KOPT-K1 (cell line): ENCODE results near the gene PSMD6.

ENCODE experiments used
- H3K27ac ChIP-seq: fragments of 200-600 bp; sonication (generic); 2 replicates; pipeline ENCODE4 v1.5.1; 2016; ENCODE audit warnings: antibody characterized with exemption, mild to moderate bottlenecking, low read depth, low read length; ENCODE audit not compliant: poor library complexity, severe bottlenecking
- H3K36me3 ChIP-seq: fragments of 200-600 bp; sonication (generic); 2 replicates; pipeline ENCODE4 v1.5.1; 2017; ENCODE audit warnings: antibody characterized with exemption, mild to moderate bottlenecking, low read length, moderate library complexity; ENCODE audit not compliant: insufficient read depth
- H3K9me3 ChIP-seq: fragments of 200-600 bp; sonication (generic); 2 replicates; pipeline ENCODE4 v1.5.1; 2017; ENCODE audit warnings: antibody characterized with exemption, low read length, mild to moderate bottlenecking; ENCODE audit not compliant: insufficient read depth, poor library complexity, severe bottlenecking

The PSMD6 gene

DNA sequence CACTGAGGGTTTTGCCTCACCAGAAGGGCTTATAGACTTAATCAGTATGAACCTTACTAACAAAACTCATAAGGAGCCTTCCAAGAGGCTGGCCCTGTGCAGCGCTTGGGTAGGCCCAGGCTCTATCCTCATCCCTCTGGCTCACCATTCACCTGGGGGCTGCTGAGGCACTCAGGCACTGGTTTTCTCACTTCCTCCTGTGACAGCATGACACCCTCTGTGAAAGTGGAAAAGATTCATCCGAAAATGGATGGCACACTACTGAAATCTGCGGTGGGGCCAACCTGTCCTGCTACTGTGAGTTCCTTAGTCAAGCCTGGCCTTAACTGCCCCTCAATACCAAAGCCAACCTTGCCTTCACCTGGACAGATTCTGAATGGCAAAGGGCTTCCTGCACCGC, 41.3 kb downstream of the PSMD6 start:
- H3K9me3 ChIP-seq: no peaks in the 10 kb centered on the region
- peaks cover 72% of the 10 kb centered on the region for H3K36me3 ChIP-seq
- H3K27ac ChIP-seq: no peak overlapping the region

DNA sequence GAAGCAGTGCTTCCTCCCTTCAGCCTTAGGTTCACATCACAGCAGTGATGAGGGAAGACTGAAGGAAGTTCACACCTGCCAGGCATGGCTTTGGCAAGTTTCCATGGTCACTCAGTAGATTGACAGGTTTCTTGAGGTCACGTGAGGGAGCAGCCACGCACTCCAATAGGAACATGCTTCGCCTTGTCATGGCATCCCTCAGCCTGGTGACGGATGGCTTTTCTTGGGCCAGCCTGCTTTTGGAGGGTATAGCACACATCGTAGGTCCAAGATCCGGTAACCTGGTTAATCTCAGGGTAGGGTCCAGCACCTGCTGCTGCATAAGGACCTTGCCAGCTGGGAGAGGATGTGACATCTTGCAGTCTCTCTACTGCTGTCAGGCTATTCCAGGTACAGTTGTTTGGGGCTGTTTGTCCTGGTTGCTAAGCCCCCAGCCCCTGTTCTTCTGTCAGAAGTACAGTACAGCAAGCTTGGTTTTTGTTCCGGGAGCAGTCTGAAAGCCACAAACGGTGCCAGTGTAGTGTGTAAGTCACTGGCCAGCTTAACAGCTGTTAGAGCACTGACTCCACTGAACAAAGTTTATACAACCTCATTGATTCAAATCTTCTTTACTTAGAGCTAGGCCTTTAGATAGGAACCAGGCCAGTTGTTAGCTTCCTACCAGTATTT, 42.3 kb downstream of the PSMD6 start:
- Histone ChIP-seq H3K36me3 (peaks cover 64% of the 10 kb centered on the region), H3K27ac (peak overlapping the region; percentile 32), H3K9me3 (no peaks in the 10 kb centered on the region)

DNA sequence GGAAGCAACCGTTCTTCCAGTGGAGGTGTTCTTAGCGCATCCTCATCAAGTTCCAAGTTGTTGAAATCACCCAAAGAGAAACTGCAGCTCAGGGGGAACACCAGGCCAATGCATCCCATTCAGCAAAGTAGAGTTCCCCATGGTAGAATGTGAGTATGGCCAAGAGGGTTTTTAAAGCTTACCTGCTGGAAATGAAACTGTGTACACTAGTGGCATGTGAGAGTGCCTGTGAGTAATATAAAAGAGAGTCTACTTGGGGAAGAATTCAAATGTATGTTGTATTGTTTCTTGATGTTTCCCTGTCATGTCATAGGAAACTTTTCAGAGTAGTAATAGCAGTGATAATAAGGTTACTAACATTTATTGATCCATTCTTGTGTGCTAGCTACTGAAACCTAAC, 43.3 kb downstream of the PSMD6 start:
- Histone ChIP-seq H3K27ac (peak overlapping the region; percentile 63), H3K36me3 (peaks cover 59% of the 10 kb centered on the region), H3K9me3 (no peaks in the 10 kb centered on the region)

DNA sequence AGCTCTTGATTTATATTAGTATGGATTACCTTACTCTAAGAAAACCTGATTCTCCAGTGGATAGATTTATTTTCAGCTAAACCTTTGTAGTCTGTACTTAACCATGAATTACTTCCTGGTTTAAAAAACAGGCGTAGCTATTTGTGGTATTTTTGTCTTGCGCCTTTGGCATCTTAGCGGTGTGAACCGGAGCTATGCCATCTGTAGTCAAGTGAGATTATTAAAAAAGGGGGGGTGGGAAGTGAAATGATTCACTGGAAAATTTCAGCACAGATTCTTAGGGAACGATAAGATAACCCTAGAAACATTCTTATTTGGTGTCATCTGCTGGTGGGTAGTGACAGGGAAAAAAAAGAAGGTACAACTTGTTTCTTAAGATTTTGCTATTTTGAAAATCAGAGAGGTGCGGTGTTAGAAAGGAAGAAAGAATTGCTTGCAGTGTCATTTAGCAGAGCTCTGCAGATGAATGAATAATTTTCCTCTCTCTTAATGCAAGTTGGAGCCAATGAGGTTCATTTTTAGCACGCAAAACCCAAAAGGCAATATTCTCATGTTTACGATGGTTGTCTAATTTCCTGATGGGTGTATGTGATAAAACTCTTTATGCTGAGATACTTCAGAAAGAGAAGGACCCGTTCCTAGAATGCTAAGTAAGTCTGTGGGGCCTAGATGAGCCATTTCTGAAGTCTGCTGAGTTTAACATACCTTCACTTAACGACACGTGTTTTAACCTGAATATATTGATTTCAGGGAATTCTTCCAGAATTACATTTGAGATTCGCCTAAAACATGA, 44.0 kb downstream of the PSMD6 start:
- Histone ChIP-seq H3K36me3 (peaks cover 54% of the 10 kb centered on the region), H3K9me3 (no peaks in the 10 kb centered on the region), H3K27ac (peak overlapping the region; percentile 63)

DNA sequence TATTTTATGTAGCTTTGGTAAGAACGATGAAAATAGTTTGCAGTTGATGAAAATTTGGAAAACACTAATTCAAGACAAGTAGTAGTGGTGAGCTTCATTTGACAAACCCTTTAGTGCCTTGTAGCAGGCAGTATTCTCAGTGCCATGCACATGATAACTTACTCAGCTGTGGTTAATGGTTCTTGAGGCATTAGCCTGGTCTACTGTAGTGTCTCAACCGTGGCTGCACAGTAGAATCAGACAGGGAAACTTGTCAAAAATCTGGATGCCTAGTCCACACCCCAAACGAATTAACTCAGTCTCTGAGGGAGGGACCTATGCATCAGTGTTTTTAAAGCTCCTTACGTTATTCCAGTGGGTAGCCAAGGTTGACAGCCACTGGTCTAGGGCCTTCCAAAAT, 45.4 kb downstream of the PSMD6 start:
- H3K9me3 ChIP-seq: no peaks in the 10 kb centered on the region
- peaks cover 56% of the 10 kb centered on the region for H3K36me3 ChIP-seq

DNA sequence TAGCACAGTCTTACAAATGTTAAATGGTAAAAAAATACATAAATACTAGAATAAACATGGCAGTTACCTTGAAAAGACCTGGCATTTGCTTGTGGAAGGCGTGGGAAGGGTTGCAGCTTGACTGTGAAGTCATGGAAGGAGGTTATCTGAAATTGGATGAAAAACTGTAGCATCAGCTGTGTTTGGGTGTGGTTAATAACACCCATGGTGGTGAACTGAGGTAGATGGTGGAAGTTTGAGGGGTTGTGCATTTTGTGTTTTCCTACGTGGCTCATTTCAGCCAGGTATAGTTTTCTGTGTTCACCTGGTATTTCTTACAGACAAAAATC, 46.5 kb downstream of the PSMD6 start:
- Histone ChIP-seq H3K27ac (peak overlapping the region; percentile 63), H3K36me3 (peaks cover 47% of the 10 kb centered on the region), H3K9me3 (no peaks in the 10 kb centered on the region)

More for the DNA sequence above, 45.4 kb downstream of the PSMD6 start:
- H3K27ac ChIP-seq: peak overlapping the region; percentile 63

DNA sequence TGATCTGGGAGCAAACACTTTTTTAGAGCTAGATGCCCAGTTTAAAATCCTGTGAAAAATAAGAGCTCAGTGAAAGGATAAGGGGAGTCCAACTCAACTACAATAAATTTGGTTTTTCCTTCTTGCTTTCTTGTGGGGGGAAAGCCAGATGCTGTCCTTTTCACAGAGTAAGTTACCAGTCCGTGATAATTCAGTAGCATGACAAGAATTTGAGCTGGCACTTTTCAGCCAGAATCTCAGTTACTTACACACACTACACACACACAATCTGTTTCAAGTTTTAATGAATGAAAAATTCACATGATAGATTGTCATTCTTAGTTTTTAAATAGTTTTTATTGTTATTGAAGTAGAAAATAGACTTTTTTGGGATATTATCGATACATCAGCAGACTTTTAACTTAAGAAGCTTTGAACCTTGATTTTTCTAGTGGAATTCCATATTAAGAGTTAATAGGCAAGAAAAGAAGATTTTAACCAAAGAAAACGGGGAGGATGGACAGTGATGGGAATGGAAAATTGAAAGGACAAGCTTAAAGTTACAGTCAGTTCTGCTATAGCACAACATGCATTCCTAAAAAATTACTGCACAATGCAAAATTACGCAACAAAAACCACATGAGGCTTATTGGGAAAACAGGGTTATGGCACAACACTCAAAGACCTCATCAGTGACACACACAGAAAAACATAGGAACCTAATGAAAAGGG, 47.0 kb downstream of the PSMD6 start:
- peak overlapping the region; percentile 15 for H3K27ac ChIP-seq
- peaks cover 41% of the 10 kb centered on the region for H3K36me3 ChIP-seq
- H3K9me3 ChIP-seq: no peaks in the 10 kb centered on the region

DNA sequence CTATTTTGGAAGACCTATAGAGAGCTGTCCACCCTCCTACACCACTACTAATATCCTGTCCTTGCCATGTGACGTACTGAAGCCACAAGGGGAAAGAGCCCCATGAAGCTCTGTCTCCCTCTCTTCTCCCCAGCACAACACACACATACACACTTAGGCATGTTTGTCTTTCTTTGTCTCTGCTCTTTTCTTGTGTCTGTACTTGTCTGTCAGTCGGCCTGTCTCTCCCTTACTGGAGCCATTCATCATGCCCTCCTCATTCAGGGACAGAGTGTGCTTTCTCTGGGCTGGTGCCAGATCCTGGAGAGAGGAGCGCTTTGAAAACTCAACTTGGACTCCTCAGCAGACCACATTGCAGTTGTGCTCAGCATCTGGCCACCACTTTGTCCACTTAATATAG, 47.6 kb downstream of the PSMD6 start:
- H3K36me3 ChIP-seq: peaks cover 35% of the 10 kb centered on the region
- no peaks in the 10 kb centered on the region for H3K9me3 ChIP-seq
- peak overlapping the region; percentile 15 for H3K27ac ChIP-seq

DNA sequence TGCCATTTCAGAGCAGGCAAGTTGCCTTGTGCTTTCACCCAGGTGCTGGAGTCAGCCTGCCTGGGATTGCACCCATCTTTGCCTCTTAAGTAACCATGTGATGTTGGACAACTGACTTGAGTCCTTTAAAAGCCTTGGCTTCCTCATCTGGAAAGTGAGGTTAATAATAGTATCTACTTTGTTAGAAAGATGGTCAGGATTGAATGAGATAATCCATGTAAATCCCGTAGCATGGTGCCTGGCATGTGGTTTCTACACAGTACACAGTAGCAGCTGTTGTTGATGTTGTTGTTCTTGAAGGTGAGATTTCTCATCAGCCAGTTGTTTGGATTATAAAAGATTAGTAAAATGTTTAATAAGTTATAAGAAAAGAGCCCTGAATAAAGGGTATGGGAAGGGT, 48.8 kb downstream of the PSMD6 start:
- no peak overlapping the region for H3K27ac ChIP-seq

DNA sequence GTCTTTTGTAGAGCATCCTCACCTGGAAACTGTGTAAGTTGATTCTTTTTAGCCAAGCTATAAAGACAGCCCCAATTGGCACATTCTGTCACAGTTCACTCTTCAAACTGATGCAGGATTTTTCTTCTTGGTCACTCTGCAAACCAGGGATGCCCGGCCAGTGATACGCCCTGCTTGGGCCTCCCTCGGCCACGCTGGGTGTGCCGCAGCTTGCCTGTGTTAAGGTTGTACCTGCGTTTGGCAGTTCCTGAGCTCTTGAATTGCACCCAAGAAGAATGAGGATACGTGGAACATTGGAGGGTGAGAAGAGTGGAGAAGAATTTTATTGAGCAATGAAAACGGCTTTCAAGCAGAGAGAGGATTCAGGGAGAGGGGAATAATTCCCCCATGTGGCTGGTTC, 49.9 kb downstream of the PSMD6 start:
- no peak overlapping the region for H3K27ac ChIP-seq

More for the DNA sequence above, 48.8 kb downstream of the PSMD6 start:
- H3K36me3 ChIP-seq: peaks cover 24% of the 10 kb centered on the region
- H3K9me3 ChIP-seq: no peaks in the 10 kb centered on the region

DNA sequence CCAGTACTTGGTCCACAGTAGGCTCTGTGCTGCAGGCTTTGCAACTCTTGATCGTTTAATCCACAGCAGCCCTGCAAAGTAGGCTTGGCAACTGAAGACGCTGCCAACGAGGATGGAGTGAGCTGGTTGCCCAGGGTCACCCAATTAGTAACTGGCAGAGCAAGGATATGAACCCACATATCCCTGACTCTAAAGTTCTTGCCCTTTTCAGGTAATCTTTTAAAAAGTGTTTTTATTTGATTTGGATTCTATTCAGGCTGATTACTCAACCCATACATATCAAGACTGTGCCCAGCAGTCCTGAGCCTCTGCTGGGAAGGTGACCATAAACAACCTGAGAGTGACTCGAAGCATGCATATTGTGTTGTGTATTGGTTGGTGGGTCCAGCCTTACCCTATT, 50.3 kb downstream of the PSMD6 start:
- no peak overlapping the region for H3K27ac ChIP-seq
- H3K36me3 ChIP-seq: peaks cover 24% of the 10 kb centered on the region

More for the DNA sequence above, 49.9 kb downstream of the PSMD6 start:
- Histone ChIP-seq H3K36me3 (peaks cover 24% of the 10 kb centered on the region), H3K9me3 (no peaks in the 10 kb centered on the region)

DNA sequence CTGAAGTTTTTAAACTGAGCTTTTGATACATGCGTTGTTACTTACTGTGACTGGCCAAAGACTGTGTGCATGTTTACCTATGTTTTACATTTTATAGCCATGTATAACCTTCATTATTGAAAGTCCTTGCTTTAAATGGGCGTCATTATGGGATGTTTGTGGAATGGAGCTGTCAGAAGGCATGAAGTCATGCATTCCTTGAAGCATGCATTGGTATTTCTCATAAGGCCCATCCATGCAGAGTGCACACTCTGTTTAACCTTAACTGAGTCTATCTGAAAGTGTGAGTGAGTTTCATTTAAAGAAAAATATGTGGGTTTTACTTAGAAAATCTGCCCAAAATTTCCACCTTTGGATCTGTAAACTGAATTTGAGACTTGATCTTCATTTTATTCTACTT, 51.1 kb downstream of the PSMD6 start:
- no peak overlapping the region for H3K27ac ChIP-seq
- H3K36me3 ChIP-seq: peaks cover 24% of the 10 kb centered on the region
- no peaks in the 10 kb centered on the region for H3K9me3 ChIP-seq

More for the DNA sequence above, 50.3 kb downstream of the PSMD6 start:
- H3K9me3 ChIP-seq: no peaks in the 10 kb centered on the region

DNA sequence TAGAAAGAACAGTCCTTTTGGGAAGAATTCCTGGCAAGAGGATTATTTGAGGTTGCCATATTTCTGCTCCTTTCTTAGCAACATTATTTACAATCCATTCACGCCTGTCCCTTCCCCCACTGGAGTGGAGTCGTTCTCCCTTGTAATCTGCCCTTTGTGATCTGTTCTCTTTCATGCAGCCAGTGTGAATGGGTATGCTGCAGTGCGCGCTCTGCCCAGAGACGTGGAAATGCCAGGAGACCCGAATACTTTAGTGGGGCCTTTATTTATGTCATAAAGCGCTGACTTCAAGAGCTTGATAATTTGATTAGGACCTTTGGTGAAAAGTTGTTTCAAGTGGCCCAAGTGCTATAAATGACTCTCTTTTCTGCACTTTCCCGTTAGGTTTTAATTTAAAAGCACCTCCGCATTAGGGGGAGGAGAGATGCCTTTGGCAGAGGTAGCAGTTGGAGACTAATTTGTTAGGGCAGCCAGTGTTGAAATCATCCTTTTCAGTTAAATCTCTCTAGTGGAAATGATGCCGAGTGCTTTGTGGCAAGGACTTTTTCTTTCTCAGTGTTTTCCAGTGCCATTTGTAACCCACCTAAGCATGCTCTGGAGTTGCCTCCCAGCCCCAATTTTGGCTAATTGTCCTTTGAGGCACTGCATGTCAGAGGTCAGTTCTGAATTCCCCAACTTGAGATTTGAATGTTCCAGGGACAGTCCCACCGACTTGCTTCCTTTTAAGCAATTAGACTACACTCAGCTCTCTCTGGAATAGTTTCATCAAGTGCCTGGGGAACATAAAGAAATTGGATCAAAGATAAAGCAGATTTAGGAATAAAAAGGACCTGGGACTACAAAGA, 52.4 kb downstream of the PSMD6 start:
- H3K36me3 ChIP-seq: peaks cover 20% of the 10 kb centered on the region
- H3K27ac ChIP-seq: peak overlapping the region; percentile 88

DNA sequence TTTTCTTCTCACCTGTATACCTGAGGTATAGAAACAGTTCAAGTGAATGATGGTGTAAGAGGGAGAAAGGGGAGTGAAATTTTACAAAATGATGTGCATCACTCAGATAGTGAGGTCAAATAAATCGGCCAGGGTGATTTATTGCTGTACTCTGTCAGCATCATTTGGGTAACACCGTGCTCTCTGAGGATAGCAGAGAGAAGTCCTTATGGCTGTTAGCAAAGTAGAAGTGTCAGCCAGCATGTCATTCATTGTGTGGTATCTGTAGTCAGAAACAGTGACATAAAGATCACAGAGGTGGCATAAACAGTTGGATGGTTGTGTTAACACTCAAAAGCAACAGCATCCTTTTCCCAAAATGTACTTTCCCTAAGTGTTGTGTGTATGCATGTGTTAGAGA, 53.4 kb downstream of the PSMD6 start:
- Histone ChIP-seq H3K36me3 (peaks cover 17% of the 10 kb centered on the region), H3K9me3 (no peaks in the 10 kb centered on the region), H3K27ac (peak overlapping the region; percentile 88)

More for the DNA sequence above, 52.4 kb downstream of the PSMD6 start:
- H3K9me3 ChIP-seq: no peaks in the 10 kb centered on the region
